GM10248 (cell line): ENCODE data around the gene SPPL3.

ENCODE experiments used
- CTCF ChIA-PET: fragments of 300-600 bp; sonication (Branson Sonifier 250); formaldehyde crosslinking; extraction: SDS; loops from one replicate; lab custom pipeline; 2021; ENCODE audit warnings: antibody characterized with exemption; lab: Yijun Ruan, JAX
- POLR2A ChIA-PET: fragments of 350-650 bp; sonication (Branson Sonifier 250); formaldehyde crosslinking; extraction: SDS; loops from one replicate; lab custom pipeline; 2020; ENCODE audit warnings: antibody characterized with exemption; lab: Yijun Ruan, JAX
- DNase-seq: peaks from one replicate; pipeline ENCODE4 v3.0.0; 2012; ENCODE audit errors: extremely low spot score
- CTCF ChIP-seq: IDR thresholded peaks from 2 replicates; pipeline ENCODE4 v1.5.1; 2012; ENCODE audit warnings: mild to moderate bottlenecking, low read depth; ENCODE audit errors: extremely low read depth, missing control alignments, control extremely low read depth

The SPPL3 gene

DNA sequence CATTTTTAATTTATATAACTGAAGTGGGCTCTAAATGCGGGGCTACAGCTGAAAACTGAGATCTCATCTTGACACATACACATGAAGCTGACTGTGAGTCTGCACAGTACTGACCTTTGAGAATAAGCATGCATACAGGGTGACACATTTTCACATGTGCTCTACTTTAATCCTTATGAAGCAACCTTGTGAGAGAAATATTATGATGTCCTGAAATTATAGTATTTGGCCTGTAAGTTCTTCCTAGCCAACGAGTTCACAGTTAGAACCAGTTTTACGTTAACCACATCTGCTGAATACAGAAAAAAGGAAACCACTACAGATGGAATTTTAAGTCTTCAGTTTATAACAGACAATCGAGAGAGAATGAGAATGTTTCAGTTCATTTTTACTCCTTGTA is 70.3 kb downstream of the SPPL3 start:
- ChIA-PET POLR2A (no interaction called here), CTCF (interaction anchor here (1.3 to 3.1 kb wide), 3 partner anchors 16 to 55 kb away, joined by 3 to 13 read pairs (median 11); no protein-coding TSS in a partner anchor)
- TF ChIP-seq CTCF, result no peak
- no peak for DNase-seq

- POLR2A ChIA-PET, result no interaction called here
- no peak for DNase-seq
- CTCF ChIA-PET, result interaction anchor here (1.0 to 3.1 kb wide), 3 partner anchors 9 to 34 kb away, joined by 3 to 13 read pairs (median 4); no protein-coding TSS in a partner anchor
- no peak for TF ChIP-seq CTCF
These were observed 71.4 kb downstream of the SPPL3 start for GRCh38 chr12:120832737-120833136.

DNA sequence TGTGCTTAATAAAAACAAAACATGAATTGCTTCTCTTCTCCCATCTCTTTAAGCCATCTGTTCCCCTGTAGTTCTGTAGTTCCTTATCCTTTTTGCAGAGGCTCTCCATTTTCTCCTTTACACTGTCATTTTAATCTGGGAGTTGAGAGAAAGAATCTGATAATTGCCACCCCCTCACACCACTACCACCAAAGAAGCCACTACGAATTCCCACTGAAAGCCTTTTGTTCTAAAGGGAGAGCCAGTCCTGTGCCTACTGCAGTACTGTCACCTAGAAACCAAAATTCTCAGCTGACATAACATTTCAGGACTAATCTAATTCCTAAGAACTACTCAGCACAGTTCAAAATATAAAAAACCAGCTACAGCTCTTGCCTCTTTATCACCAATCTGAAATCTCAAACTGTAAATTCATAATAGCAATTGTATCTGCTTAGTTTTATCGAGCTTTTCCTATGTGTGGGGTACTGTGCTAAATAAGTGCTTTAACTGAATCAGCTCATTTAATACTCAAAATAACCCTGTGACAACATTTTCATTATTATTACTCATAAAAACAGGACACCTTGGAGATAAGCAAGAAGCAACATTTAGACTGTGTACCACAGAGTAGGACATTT is 72.4 kb downstream of the SPPL3 start:
- POLR2A ChIA-PET, result no interaction called here
- DNase-seq, result no peak
- no peak for TF ChIP-seq CTCF
- CTCF ChIA-PET, result interaction anchor here (0.7 to 3.1 kb wide), 3 partner anchors 8 to 25 kb away, joined by 3 to 10 read pairs (median 4); no protein-coding TSS in a partner anchor

- TF ChIP-seq CTCF, result no peak
- no peak for DNase-seq
- CTCF ChIA-PET, result interaction anchor here (1.0 to 3.1 kb wide), 4 partner anchors 10 to 52 kb away, joined by 3 to 10 read pairs (median 3); no protein-coding TSS in a partner anchor
- POLR2A ChIA-PET, result no interaction called here
These were observed 73.2 kb downstream of the SPPL3 start for GRCh38 chr12:120830966-120831365.

DNA sequence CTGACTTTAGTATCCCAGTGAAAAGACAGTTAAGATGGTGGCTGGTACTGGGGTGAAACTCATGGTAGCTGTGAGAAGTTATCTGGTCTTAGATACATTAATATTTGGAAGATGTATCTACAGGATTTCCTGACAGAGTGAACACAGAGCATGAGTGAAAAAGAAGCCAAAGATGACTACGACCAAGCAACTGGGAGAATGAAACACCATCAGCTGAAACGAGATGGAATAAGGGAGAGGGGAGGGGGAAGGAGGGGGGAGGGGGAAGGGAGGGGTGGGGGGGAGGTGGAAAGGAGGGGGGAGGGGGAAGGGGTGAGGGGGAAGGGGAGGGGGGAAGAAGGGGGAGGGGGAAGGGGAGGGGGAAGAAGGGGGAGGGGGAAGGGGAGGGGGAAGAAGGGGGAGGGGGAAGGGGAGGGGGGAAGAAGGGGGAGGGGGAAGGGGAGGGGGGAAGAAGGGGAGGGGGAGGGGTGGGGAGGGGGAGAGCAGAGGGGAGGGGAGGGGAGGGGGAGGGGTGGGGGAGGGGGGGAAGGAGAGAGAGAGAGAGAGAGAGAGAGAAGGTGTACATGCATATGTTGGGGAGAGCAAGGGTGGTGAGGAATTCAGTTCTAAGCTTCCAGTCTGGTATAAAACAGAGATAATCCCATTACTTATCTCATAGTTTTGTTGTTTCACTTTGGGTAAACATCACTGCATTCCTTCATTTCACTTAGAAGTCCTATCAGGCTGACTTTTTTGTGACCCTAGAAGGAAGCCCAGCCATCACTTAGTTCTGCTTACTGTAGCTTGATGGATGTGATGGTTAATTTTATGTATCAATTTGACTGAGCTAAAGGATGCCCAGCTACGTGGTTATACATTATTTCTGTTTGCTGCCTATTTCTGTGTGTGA is 73.9 kb downstream of the SPPL3 start:
- no peak for TF ChIP-seq CTCF
- ChIA-PET POLR2A (no interaction called here), CTCF (interaction anchor here (1.0 to 3.1 kb wide), 5 partner anchors 9 to 51 kb away, joined by 3 to 10 read pairs (median 3); no protein-coding TSS in a partner anchor)
- DNase-seq, result no peak

DNA sequence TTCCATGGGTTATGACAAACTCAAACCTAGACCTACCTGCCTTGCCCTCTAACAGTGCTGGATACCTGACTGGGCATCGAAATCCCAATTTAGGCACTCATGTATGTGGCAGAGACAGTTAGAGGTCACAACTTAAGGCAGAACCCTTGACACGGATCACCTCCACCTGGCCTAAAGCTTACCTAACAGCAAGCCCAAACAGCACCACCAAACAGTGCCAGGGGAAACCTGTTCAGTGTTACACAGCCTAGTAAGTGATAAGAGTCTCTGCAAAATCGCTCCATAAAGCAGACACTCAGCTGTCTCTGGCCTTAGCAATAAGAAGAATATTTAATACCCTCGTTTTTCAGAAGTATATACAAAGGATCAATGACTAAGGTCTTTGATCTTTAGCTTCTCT is 77.8 kb downstream of the SPPL3 start:
- no peak for TF ChIP-seq CTCF
- CTCF ChIA-PET, result interaction anchor here (1.0 to 1.6 kb wide), 3 partner anchors 9 to 11 kb away, joined by 3 to 5 read pairs (median 4); no protein-coding TSS in a partner anchor
- no peak for DNase-seq
- POLR2A ChIA-PET, result no interaction called here
